ENCODE measurements around the gene GNAI3.

GRCh38 chr1:109569323-109569722 lies 20.9 kb downstream of the GNAI3 start:
- TF ChIP-seq CTCF (IDR thresholded peaks at IDR 0.05; ENCODE audit: insufficient read depth, low read length, poor library complexity, severe bottlenecking) (no peak), EZH2phosphoT487 (conservative IDR thresholded peaks at IDR 0.05; ENCODE audit: low read length) (no peak)

Data from SU-DHL-6 (cell line).